Measurements from ENCODE around the gene KCNF1. TPM values are rescaled to one million over a fixed set of nuclear protein-coding genes. Genes with fewer than 3 reads are reported as not detected.

The KCNF1 gene
- total and polyA plus RNA-seq, 10 of the 15 experiments (the other 5 are each of a cell fraction or from before 2014, with no cell fraction given), result not detected

GRCh38 chr2:10921525-10921924 lies 9.8 kb downstream of the KCNF1 start (continued):
- no peak for TF ChIP-seq NFXL1 (IDR thresholded peaks at IDR 0.05; ENCODE audit: borderline replicate concordance)

GRCh38 chr2:10922307-10923007 lies 10.7 kb downstream of the KCNF1 start:
- Histone ChIP-seq H3K27ac (ENCODE audit: control insufficient read depth, insufficient read depth) (no peak overlapping the region), H3K27me3 (replicated peaks in 1 of 2; ENCODE audit: control insufficient read depth in 2 of 2, insufficient read depth in 2 of 2, low read length in 1 of 2) (no peaks in the 10 kb centered on the region; a peak in 2 of 4 replicates), H4K20me1 (ENCODE audit: control insufficient read depth, insufficient read depth) (no peaks in the 10 kb centered on the region), H3K9ac (ENCODE audit: control insufficient read depth, insufficient read depth, low read length) (no peak overlapping the region), H3K9me3 (replicated peaks; ENCODE audit: control insufficient read depth, insufficient read depth, low read length) (no peaks in the 10 kb centered on the region), H3K4me1 (ENCODE audit: control insufficient read depth, insufficient read depth, low read length) (no peaks in the 10 kb centered on the region), H3K79me2 (ENCODE audit: control insufficient read depth, insufficient read depth, low read length) (no peaks in the 10 kb centered on the region), H2AFZ (ENCODE audit: control insufficient read depth, low read depth, low read length) (no peak overlapping the region), H3K4me2 (ENCODE audit: control insufficient read depth, insufficient read depth) (no peak overlapping the region), H3K4me3 (no peak overlapping the region), H3K36me3 (ENCODE audit: control insufficient read depth in 2 of 2, insufficient read depth in 2 of 2, low read length in 1 of 2) (no peaks in the 10 kb centered on the region)
- FAIRE-seq (no peak), DNase-seq (ENCODE audit: low read depth, low spot score) (no peak), ATAC-seq (no peak)
- in situ Hi-C loops (cut with MboI), result no loop called here
- ChIA-PET SMC1A (ENCODE audit: uncharacterized antibody, unreplicated experiment) (no interaction called here), POLR2A (no interaction called here), CTCF (no interaction called here), RAD21 (ENCODE audit: unreplicated experiment) (no interaction called here)
- BruUV-seq (replicated peaks), result no TSS peak
- intact Hi-C loops (cut with micrococcal nuclease; ENCODE audit: unreplicated experiment), result no loop called here
- WGBS (ENCODE audit: insufficient coverage, insufficient replicate concordance, low lambda C conversion rate, missing lambda C conversion rate), result 41% methylated on average over 20 of the region's 20 CpGs
- TF ChIP-seq POLR2AphosphoS2 (IDR thresholded peaks at IDR 0.05; ENCODE audit: low read depth, low read length) (no peak), CEBPB (IDR thresholded peaks at IDR 0.05; ENCODE audit: borderline replicate concordance in 1 of 2, low read depth in 2 of 2, low read length in 2 of 2) (no peak), PKNOX1 (IDR thresholded peaks at IDR 0.05) (no peak), ZNF384 (IDR thresholded peaks at IDR 0.05; ENCODE audit: borderline replicate concordance, low read depth, low read length) (no peak), ASH2L (IDR thresholded peaks at IDR 0.05; ENCODE audit: borderline replicate concordance, low read depth) (no peak), YY1 (IDR thresholded peaks at IDR 0.05; ENCODE audit: low read depth, low read length) (no peak), IRF3 (IDR thresholded peaks at IDR 0.05) (no peak), NKRF (conservative IDR thresholded peaks at IDR 0.05) (no peak), RCOR1 (conservative IDR thresholded peaks at IDR 0.05; ENCODE audit: low read depth, low read length) (no peak), ATF3 (IDR thresholded peaks at IDR 0.05; ENCODE audit: borderline replicate concordance, extremely low read depth, low read depth, low read length) (no peak), ELK1 (IDR thresholded peaks at IDR 0.05; ENCODE audit: low read depth, low read length) (no peak), TCF7 (IDR thresholded peaks at IDR 0.05; ENCODE audit: borderline replicate concordance) (no peak), STAT1 (conservative IDR thresholded peaks at IDR 0.05) (no peak)
